GM19043 (cell line): ENCODE results near the gene SALL1.

ENCODE experiments used
- ATAC-seq: cut with Tn5 transposase; IDR thresholded peaks from one replicate; pipeline ENCODE4 v1.9.1; 2021; ENCODE audit warnings: low read depth; ENCODE audit not compliant: unreplicated experiment

Gene SALL1

DNA sequence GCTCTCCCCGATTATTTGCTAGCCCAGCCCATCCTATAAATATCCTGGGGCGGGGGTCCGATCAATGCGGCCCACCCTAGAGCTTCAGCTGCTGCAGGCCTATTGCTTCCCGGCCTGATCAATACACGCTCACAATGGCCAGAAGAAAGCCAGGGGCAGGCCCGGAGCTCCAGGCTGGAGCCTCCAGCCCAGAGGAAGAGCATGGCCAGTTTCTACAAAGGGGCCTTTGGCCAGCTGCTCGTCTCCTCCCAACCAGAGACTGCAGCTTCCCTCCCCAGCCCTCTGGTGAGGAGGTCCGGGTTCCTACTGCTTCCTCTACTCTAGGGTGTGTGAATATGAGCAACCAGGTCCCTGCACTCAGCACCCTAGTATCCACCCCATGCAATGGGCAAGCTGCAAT, 36.7 kb downstream of the SALL1 start:
- ATAC-seq = no peak

GRCh38 chr16:51113236-51114125, 37.6 kb downstream of the SALL1 start:
- ATAC-seq = no peak

DNA sequence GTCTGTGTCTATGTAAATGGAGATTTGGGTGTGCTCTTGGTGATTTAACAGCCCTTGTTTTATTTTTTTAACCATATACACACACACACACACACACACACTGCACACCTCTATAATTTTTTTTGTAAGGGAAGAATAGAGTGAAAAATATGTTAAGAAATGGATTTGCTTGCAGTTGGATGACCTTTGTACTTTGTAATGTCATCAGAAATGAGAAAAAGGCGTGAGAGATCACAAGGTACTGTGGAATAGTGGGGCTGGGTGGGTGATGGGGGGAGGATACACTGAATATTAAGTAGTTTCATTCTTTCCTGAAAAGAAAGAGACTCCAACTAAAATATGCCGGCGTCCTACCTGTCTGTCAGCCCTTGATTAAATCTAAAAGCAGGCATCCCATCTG, 38.7 kb downstream of the SALL1 start:
- ATAC-seq = no peak

DNA sequence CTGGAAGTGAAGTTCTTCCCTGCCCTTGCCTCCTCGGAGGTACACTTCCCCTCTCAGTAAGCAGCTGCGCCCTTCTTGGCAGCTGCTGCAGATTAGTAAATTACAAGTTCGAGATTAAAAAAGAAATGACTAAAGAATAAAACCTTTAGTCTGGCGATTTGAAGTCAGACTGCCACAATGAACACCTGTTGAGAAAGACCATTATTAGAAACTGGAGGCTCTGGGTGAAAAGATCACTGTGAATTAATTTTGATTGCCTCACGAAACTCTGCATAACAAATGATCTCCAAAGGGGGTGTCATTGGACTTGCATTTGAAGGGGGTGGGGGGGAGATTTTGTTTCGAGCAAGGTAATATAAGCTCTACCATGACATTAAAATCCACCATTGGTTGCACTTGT, 39.3 kb downstream of the SALL1 start:
- ATAC-seq = no peak

DNA sequence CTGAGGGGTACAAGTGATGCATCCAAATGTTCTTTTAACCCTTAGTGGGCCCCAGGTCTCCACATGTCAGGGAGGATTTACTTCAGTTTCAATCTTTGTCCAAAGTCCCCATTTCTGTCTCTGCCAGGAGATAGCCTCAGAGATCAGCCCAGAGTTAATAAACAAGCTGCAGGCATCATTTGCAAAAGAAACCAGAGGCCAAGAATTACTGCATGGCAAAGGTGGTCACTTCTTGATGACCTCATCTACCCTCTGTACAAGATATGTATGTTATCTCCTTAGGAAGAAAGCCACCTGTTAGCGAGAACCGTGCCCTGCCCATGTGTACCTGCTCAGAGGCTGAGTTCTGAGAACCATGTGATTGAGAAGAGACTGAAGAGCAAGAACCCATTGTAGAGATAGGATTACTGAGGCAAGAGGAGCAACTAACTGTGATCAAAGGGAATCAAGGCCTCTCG, 40.3 kb downstream of the SALL1 start:
- no peak for ATAC-seq

GRCh38 chr16:51109173-51109572, 41.9 kb downstream of the SALL1 start:
- ATAC-seq = no peak

GRCh38 chr16:51107742-51108141, 43.3 kb downstream of the SALL1 start:
- no peak for ATAC-seq

DNA sequence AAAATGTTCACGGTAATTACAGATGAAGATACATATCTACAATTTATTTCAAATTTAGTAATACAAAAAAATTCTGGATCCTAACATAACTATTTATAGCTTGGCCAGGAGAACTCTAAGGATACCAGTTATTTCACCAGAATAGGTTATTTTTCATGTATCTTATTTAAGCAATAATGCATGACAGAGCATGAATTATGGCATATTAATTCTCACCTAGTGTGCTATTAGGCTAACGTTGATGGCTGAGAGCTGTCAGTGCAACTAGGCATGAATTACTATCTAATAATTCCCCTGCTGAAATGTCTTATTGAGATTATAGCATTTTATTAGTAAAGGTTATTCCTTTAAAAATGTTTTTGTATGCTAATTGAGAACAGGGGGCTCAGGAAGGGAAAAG, 44.5 kb downstream of the SALL1 start:
- ATAC-seq = no peak

DNA sequence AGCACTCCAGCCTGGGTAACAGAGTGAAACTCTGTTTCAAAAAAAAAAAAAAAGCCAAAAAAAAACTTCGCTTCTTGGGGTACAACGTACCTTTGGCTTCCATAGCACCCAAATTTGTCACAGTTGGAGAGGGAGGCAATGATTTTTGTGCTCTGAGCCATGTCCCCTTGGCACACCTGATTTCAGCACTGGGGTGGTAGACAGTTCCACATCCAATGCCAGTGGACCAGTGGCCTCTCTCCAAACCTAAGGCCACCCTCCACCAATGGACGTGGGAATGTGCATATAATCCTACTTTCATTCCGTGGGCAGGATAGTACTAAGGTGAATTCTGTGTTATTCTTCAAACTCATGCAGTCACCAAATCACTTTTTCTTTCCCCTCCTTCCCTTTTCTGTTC, 47.5 kb downstream of the SALL1 start:
- no peak for ATAC-seq

GRCh38 chr16:51097729-51098128, 53.3 kb downstream of the SALL1 start:
- no peak for ATAC-seq

DNA sequence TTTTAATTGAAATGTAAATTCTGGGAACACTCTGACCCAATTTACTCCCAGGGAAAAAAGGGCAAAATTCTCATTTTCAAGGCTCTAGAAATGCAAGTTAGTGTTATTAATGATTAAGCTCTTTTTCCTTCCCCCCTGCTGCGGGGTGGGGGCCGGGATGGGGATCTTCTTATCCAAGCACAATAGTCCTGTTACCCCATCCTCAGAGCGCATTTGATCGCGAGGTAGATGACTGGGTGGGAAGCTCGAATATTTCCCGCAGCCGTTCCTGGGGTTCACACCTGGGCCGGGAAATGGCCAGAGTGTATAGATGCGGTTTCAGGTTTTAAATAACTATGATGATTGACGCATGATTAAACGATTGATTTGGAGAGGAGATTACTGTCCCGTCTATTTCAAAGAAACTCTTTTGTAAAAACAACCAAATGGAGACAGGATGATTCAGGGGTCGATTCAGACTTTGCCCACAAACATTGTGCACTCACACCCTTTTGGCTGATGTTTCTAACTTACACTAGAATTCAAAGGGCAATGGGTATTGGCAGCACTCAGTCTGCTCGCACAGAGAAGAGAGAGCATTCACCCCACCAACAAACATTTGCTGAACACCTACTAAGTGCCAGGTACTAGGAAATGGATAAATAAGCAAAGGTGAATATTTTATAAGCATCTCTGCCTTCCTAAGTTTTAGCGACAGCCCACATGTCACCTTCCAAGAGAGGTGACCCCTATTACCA, 55.0 kb downstream of the SALL1 start:
- no peak for ATAC-seq

- no peak for ATAC-seq
These were observed 55.8 kb downstream of the SALL1 start for GRCh38 chr16:51095084-51095881.

DNA sequence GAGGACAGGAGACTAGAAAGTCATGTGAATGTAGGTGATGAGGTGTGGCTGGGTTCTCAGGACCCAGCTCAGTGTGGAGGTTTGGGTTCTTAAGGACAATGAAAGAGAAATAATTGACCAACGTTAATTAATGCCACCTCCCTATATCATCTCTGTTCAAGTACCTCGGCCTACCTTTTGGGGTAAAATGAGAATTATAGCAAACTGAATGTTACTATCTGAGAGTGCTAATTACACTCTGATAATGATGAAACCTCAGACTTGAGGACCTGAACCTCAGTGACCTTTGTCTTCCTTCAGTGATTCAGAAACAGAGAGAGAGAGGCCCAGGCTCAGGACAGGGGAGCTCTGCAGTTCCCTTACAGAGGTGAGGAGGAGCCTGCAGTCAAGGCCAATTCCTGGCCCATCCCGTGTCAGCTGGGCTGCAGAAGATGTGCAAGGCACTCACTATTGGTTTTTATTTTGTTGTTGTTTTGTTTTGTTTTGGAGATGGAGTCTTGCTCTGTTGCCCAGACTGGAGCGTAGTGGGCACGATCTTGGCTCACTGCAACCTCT, 57.3 kb downstream of the SALL1 start:
- no peak for ATAC-seq
